GM12878 (cell line): Measurements from ENCODE around the gene MTFMT. TPM values are rescaled to one million over a fixed set of nuclear protein-coding genes. Genes with fewer than 3 reads are reported as not detected.
A peak's percentile ranks its signal among the peaks of the same experiment; 100 is the strongest.

ENCODE experiments used
- ATAC-seq: fragments of 200-7000 bp; cut with Tn5 transposase; 3 replicates; pipeline ENCODE4 v1.9.1; 2020; ENCODE audit warnings: mild to moderate bottlenecking, moderate library complexity
- BruUV-seq: library from RNA; stranded (reverse); fragments of 400-500 nt; replicated peaks from 2 replicates; lab custom pipeline; 2021; lab: Mats Ljungman, UMichigan
- CTCF ChIA-PET: fragments of 300-600 bp; sonication (Branson Sonifier 250); formaldehyde crosslinking; extraction: SDS; loops from one replicate; lab custom pipeline; 2021; ENCODE audit warnings: inconsistent platforms; lab: Yijun Ruan, JAX
- POLR2A ChIA-PET: fragments of 350-600 bp; formaldehyde crosslinking; extraction: SDS; loops from one replicate; lab custom pipeline; 2021; ENCODE audit warnings: inconsistent platforms; lab: Charles Lee
- RAD21 ChIA-PET: fragments of 300-600 bp; sonication (Branson Sonifier 250); formaldehyde crosslinking; loops from one replicate; lab custom pipeline; 2023; ENCODE audit warnings: antibody characterized with exemption; ENCODE audit not compliant: unreplicated experiment; lab: Charles Lee
- SMC1A ChIA-PET: fragments of 300-600 bp; sonication (Branson Sonifier 250); formaldehyde crosslinking; loops from one replicate; lab custom pipeline; 2023; ENCODE audit not compliant: unreplicated experiment, uncharacterized antibody; lab: Charles Lee
- DNase-seq: peaks from one replicate; pipeline ENCODE4 v3.0.0-alpha.2; 2011; ENCODE audit warnings: low read depth, low spot score
- FAIRE-seq: peaks from 3 replicates; lab custom pipeline; 2011; peaks lifted over from hg19 to GRCh38; lab: Jason Lieb, UNC
- H2AFZ ChIP-seq: 2 replicates; pipeline ENCODE4 v1.6.0; 2011; ENCODE audit warnings: low read depth, low read length, control low read depth; ENCODE audit not compliant: control insufficient read depth
- H3K27ac ChIP-seq: 2 replicates; pipeline ENCODE4 v1.5.1; 2011; ENCODE audit warnings: control low read depth; ENCODE audit not compliant: control insufficient read depth, insufficient read depth
- H3K27me3 ChIP-seq, 2 experiments: replicated peaks in 1 of 2; 2 replicates each; pipeline versions ENCODE4 v1.6.0 to v1.6.1; 2011; ENCODE audit warnings: low read length in 1 of 2; ENCODE audit not compliant: control insufficient read depth in 2 of 2, insufficient read depth in 2 of 2
- H3K36me3 ChIP-seq, 2 experiments: 2 replicates each; pipeline ENCODE4 v1.5.1; 2011; ENCODE audit warnings: low read length in 1 of 2; ENCODE audit not compliant: control insufficient read depth in 2 of 2, insufficient read depth in 2 of 2
- H3K4me1 ChIP-seq: 2 replicates; pipeline ENCODE4 v1.6.1; 2011; ENCODE audit warnings: mild to moderate bottlenecking, low read length, moderate library complexity, mixed read lengths; ENCODE audit not compliant: control insufficient read depth, insufficient read depth
- H3K4me2 ChIP-seq: 2 replicates; pipeline ENCODE4 v1.6.0; 2011; ENCODE audit warnings: control low read depth; ENCODE audit not compliant: control insufficient read depth, insufficient read depth
- H3K4me3 ChIP-seq: fragments of 200-600 bp; sonication (generic); 2 replicates; pipeline ENCODE4 v1.5.1; 2016
- H3K79me2 ChIP-seq: 2 replicates; pipeline ENCODE4 v1.6.0; 2011; ENCODE audit warnings: low read length; ENCODE audit not compliant: control insufficient read depth, insufficient read depth
- H3K9ac ChIP-seq: 2 replicates; pipeline ENCODE4 v1.8.0; 2011; ENCODE audit warnings: low read length, control low read depth, mixed read lengths; ENCODE audit not compliant: control insufficient read depth, insufficient read depth
- H3K9me3 ChIP-seq: replicated peaks from 3 replicates; pipeline ENCODE4 v1.5.1; 2011; ENCODE audit warnings: mild to moderate bottlenecking, low read length; ENCODE audit not compliant: control insufficient read depth, insufficient read depth
- H4K20me1 ChIP-seq: 2 replicates; pipeline ENCODE4 v1.6.0; 2011; ENCODE audit not compliant: control insufficient read depth, insufficient read depth
- CEBPB ChIP-seq, 2 experiments: fragments of 150-350 bp in 1 of 2; IDR thresholded peaks; 2 replicates each; pipeline ENCODE4 v1.6.1; 2012 to 2014; ENCODE audit warnings: low read depth in 2 of 2, low read length in 2 of 2, borderline replicate concordance in 1 of 2, inconsistent platforms in 1 of 2
- IKZF1 ChIP-seq: fragments of 450-650 bp; conservative IDR thresholded peaks from 2 replicates; pipeline ENCODE4 v1.6.1; 2017; ENCODE audit warnings: antibody characterized with exemption, mild to moderate bottlenecking
- IKZF2 ChIP-seq, 2 experiments: fragments of 450-650 bp; IDR thresholded peaks; 2 replicates each; pipeline ENCODE4 v1.6.1; 2017; ENCODE audit warnings: mild to moderate bottlenecking in 2 of 2, moderate library complexity in 2 of 2
- MYC ChIP-seq: IDR thresholded peaks from 2 replicates; pipeline ENCODE4 v1.6.1; 2011; ENCODE audit warnings: mild to moderate bottlenecking, low read length, moderate library complexity, inconsistent platforms; ENCODE audit not compliant: insufficient read depth, insufficient replicate concordance, insufficient read length, severe bottlenecking
- NR2C2 ChIP-seq: IDR thresholded peaks from 2 replicates; pipeline ENCODE4 v1.6.1; 2011; ENCODE audit warnings: borderline replicate concordance, low read depth; ENCODE audit not compliant: control insufficient read depth, insufficient read length
- POU2F2 ChIP-seq: IDR thresholded peaks from 3 replicates; pipeline ENCODE4 v1.6.1; 2011; ENCODE audit warnings: low read depth, mild to moderate bottlenecking, low read length, borderline replicate concordance
- RBBP5 ChIP-seq: fragments of 200-600 bp; sonication (generic); conservative IDR thresholded peaks from 2 replicates; pipeline ENCODE4 v1.6.1; 2016
- RUNX3 ChIP-seq: IDR thresholded peaks from 2 replicates; pipeline ENCODE4 v1.6.1; 2012; ENCODE audit warnings: low read length, inconsistent platforms
- SMAD5 ChIP-seq: IDR thresholded peaks from 2 replicates; pipeline ENCODE4 v1.6.1; 2016; ENCODE audit warnings: antibody characterized with exemption, low read depth
- SUPT20H ChIP-seq: IDR thresholded peaks from 2 replicates; pipeline ENCODE4 v1.6.1; 2011; ENCODE audit warnings: low read depth, mild to moderate bottlenecking, low read length, moderate library complexity, borderline replicate concordance; ENCODE audit not compliant: control insufficient read depth
- TCF12 ChIP-seq: IDR thresholded peaks from 2 replicates; pipeline ENCODE4 v1.6.1; 2011; ENCODE audit warnings: low read depth, mild to moderate bottlenecking, low read length
- ZNF274 ChIP-seq: IDR thresholded peaks from one replicate; pipeline ENCODE4 v1.8.0; 2011; ENCODE audit not compliant: insufficient read length, insufficient read depth
- WGBS: methylation state at CpG from one replicate; pipeline ENCODE4 v1.1.6; 2016; ENCODE audit warnings: low lambda C conversion rate; ENCODE audit not compliant: insufficient replicate concordance, insufficient coverage; ENCODE audit errors: missing lambda C conversion rate; 5-methylcytosine and 5-hydroxymethylcytosine counted together
- in situ Hi-C: fragments of 300-500 bp; cut with MboI; formaldehyde crosslinking; loops from 9 replicates; pipeline ENCODE4 v1.14.3; 2018; ENCODE audit warnings: mixed read lengths
- intact Hi-C: fragments of 100-400 bp; cut with micrococcal nuclease; formaldehyde crosslinking; loops from one replicate; pipeline ENCODE4 v1.14.2; 2022; ENCODE audit not compliant: unreplicated experiment
- polyA plus RNA-seq, 11 experiments: library from polyadenylated mRNA; depleted of rRNA in 4 of 11; unstranded in 6 of 11; stranded (reverse) in 5 of 11; fragments of >200 nt; fragmentation: Nextera tagmentation in 4 of 11; fragmentation: Illumina TruSeq in 1 of 11; extraction: Ambion mirVana in 4 of 11; extraction: Trizol in 1 of 11; gene quantifications; 1 replicate in 1 of 11; 2 replicates in 10 of 11; pipeline versions ENCODE4 v1.2.1 to v1.2.3, GENCODE V29; 2011 to 2016; ENCODE audit warnings: inconsistent platforms in 2 of 11, missing spikeins in 2 of 11, low read depth in 1 of 11
- total RNA-seq, 4 experiments: library from RNA; depleted of rRNA in 3 of 4; stranded (reverse); fragments of >200 nt in 3 of 4; fragmentation: Illumina TruSeq in 1 of 4; extraction: Trizol in 1 of 4; gene quantifications; 2 replicates each; pipeline versions ENCODE4 v1.2.1 to v1.2.3, GENCODE V29; 2013 to 2021
- TF ChIP-seq, protein P1 (sequence below): fragments of 450-650 bp; IDR thresholded peaks from 2 replicates; pipeline ENCODE4 v1.6.1; 2017; ENCODE audit warnings: antibody characterized with exemption, mild to moderate bottlenecking, moderate library complexity
- TF ChIP-seq, protein P2 (sequence below): IDR thresholded peaks from 2 replicates; pipeline ENCODE4 v1.6.1; 2012; ENCODE audit warnings: low read depth, low read length, improper control_type of control experiment

Gene MTFMT
- total and polyA plus RNA-seq, 10 of the 15 experiments (the other 5 are each of a cell fraction or from before 2014, with no cell fraction given) = 1.7 to 29.8 (median 17.4) TPM

- H2AFZ ChIP-seq = no peak overlapping the region
- peak overlapping the region; percentile 97 for H3K4me2 ChIP-seq
Observed at GRCh38 chr15:65050270-65050669, 20.8 kb upstream of the MTFMT start.

DNA sequence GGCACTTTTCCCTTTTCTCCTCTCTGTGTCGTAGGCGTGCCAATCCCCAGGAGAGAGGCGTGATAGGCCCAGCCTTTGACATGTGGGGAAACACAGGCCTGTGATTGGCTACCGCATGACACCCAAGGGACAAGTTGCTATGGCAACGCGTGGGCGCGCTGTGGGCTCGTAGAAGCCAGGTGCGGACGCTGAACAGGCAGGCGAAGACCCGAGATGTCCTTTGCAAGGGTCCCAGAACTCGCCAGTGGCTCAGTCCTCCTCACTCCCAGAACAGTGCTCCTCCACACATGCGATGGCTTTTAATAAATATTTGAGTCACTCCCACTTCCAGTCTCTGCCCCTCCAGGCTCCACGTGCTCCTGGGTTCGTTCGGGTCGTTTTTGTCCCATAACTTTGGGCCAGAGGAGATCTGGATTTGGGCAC is 20.0 kb upstream of the MTFMT start:
- no TSS peak for BruUV-seq
- Histone ChIP-seq H3K9ac (no peak overlapping the region), H3K27me3 (no peaks in the 10 kb centered on the region), H2AFZ (no peak overlapping the region; the same call in 1 of the 2 replicates), H3K36me3 (no peaks in the 10 kb centered on the region), H3K79me2 (no peaks in the 10 kb centered on the region), H4K20me1 (no peaks in the 10 kb centered on the region), H3K27ac (no peak overlapping the region), H3K4me1 (peaks cover 8% of the 10 kb centered on the region), H3K4me2 (peak overlapping the region; percentile 97), H3K4me3 (peak overlapping the region; percentile 53; the same call in 1 of the 2 replicates), H3K9me3 (no peaks in the 10 kb centered on the region)
- ChIA-PET RAD21 (no interaction called here), POLR2A (interaction anchor here (0.6 kb wide), 2 partner anchors 23 to 232 kb away, joined by 3 to 6 read pairs; no protein-coding TSS in a partner anchor), CTCF (interaction anchor here (0.5 to 1.0 kb wide), 2 partner anchors 16 to 493 kb away, joined by 3 to 4 read pairs; no protein-coding TSS in a partner anchor), SMC1A (no interaction called here)
- ATAC-seq (peak; percentile 97), FAIRE-seq (peak; percentile 98), DNase-seq (peak; percentile 90)
- WGBS = 4% methylated on average over 19 of the region's 19 CpGs
- in situ Hi-C loops = loop anchor here (5.0 kb wide), 1 partner anchor 248 kb away; the partner anchor contains the start of gene RNU5A-1
- intact Hi-C loops = no loop called here
- TF ChIP-seq SMAD5 = no peak
- peak in 1 of 2 experiments; percentile 64; a peak in 1 of 4 replicates for TF ChIP-seq IKZF2 (IDR thresholded peaks at IDR 0.05)
- TF ChIP-seq NR2C2 = no peak
- TF ChIP-seq MYC = no peak
- TF ChIP-seq SUPT20H = no peak
- no peak for TF ChIP-seq ZNF274
- TF ChIP-seq, protein P1, sequence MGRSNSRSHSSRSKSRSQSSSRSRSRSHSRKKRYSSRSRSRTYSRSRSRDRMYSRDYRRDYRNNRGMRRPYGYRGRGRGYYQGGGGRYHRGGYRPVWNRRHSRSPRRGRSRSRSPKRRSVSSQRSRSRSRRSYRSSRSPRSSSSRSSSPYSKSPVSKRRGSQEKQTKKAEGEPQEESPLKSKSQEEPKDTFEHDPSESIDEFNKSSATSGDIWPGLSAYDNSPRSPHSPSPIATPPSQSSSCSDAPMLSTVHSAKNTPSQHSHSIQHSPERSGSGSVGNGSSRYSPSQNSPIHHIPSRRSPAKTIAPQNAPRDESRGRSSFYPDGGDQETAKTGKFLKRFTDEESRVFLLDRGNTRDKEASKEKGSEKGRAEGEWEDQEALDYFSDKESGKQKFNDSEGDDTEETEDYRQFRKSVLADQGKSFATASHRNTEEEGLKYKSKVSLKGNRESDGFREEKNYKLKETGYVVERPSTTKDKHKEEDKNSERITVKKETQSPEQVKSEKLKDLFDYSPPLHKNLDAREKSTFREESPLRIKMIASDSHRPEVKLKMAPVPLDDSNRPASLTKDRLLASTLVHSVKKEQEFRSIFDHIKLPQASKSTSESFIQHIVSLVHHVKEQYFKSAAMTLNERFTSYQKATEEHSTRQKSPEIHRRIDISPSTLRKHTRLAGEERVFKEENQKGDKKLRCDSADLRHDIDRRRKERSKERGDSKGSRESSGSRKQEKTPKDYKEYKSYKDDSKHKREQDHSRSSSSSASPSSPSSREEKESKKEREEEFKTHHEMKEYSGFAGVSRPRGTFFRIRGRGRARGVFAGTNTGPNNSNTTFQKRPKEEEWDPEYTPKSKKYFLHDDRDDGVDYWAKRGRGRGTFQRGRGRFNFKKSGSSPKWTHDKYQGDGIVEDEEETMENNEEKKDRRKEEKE = no peak
- 0 out of 2 replicates have a peak, but pooled peaks have one; percentile 80 for TF ChIP-seq TCF12

More at GRCh38 chr15:65050270-65050669, 20.8 kb upstream of the MTFMT start:
- Histone ChIP-seq H3K9ac (no peak overlapping the region), H3K9me3 (no peaks in the 10 kb centered on the region), H3K36me3 (no peaks in the 10 kb centered on the region), H3K79me2 (no peaks in the 10 kb centered on the region), H3K27ac (no peak overlapping the region), H3K4me3 (no peak overlapping the region), H4K20me1 (no peaks in the 10 kb centered on the region), H3K4me1 (peaks cover 8% of the 10 kb centered on the region), H3K27me3 (no peaks in the 10 kb centered on the region)
- ChIA-PET CTCF (interaction anchor here (0.5 to 2.2 kb wide), 5 partner anchors 7 to 494 kb away, joined by 4 to 7 read pairs (median 4); no protein-coding TSS in a partner anchor), SMC1A (interaction anchor here (0.7 kb wide), 1 partner anchor 16 kb away, joined by 3 read pairs; no protein-coding TSS in a partner anchor), RAD21 (no interaction called here), POLR2A (interaction anchor here (1.8 kb wide), 1 partner anchor 10 kb away, joined by 5 read pairs; no protein-coding TSS in a partner anchor)
- peak; percentile 12 for ATAC-seq
- no peak for FAIRE-seq
- in situ Hi-C loops = no loop called here
- intact Hi-C loops = loop anchor here (5.0 kb wide), 1 partner anchor 132 kb away; no protein-coding TSS in a partner anchor
- BruUV-seq = no TSS peak
- DNase-seq = no peak
- no peak for TF ChIP-seq RBBP5
- 0 out of 2 replicates have a peak, but pooled peaks have one; percentile 25 for TF ChIP-seq IKZF1
- peak; percentile 24 to 27; a peak in 2 of 4 replicates for TF ChIP-seq IKZF2 (IDR thresholded peaks at IDR 0.05)
- TF ChIP-seq RUNX3 = peak; percentile 56
- TF ChIP-seq CEBPB (IDR thresholded peaks at IDR 0.05; ENCODE audit: borderline replicate concordance in 1 of 2, low read depth in 2 of 2, low read length in 2 of 2) = no peak
- TF ChIP-seq, protein P2, sequence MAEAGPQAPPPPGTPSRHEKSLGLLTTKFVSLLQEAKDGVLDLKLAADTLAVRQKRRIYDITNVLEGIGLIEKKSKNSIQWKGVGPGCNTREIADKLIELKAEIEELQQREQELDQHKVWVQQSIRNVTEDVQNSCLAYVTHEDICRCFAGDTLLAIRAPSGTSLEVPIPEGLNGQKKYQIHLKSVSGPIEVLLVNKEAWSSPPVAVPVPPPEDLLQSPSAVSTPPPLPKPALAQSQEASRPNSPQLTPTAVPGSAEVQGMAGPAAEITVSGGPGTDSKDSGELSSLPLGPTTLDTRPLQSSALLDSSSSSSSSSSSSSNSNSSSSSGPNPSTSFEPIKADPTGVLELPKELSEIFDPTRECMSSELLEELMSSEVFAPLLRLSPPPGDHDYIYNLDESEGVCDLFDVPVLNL = no peak
- TF ChIP-seq POU2F2 = 0 out of 3 replicates have a peak, but pooled peaks have one; percentile 6
- TF ChIP-seq, all 136 proteins: peak for 4
- 0% methylated on average over 4 of the region's 4 CpGs for WGBS
